OCI-LY3 (cell line): ENCODE results near the gene MLLT11.

Experiments used
- CTCF ChIP-seq: fragments of 200-600, 300-600 bp; sonication (generic); IDR thresholded peaks from 2 replicates; pipeline ENCODE4 v1.5.1; 2014; ENCODE audit warnings: antibody characterized with exemption, low read length, low read depth
- EZH2phosphoT487 ChIP-seq: fragments of 200-600 bp; shearing (Covaris generic); IDR thresholded peaks from 2 replicates; pipeline ENCODE4 v1.6.1; 2018; ENCODE audit warnings: antibody characterized with exemption, mixed run types, low read depth

GRCh38 chr1:151106894-151107293 lies 46.7 kb downstream of the MLLT11 start:
- TF ChIP-seq CTCF (no peak), EZH2phosphoT487 (no peak)
